SK-N-SH treated with all-trans-retinoic acid at 6 μM for 48 hours (cell line): ENCODE results near the gene ITPRID2.

Experiments
- ATAC-seq: fragments of 200-7000 bp; cut with Tn5 transposase; 3 replicates; pipeline ENCODE4 v1.9.1; 2020; ENCODE audit warnings: mild to moderate bottlenecking, moderate library complexity
- ARNTL ChIP-seq: fragments of 450-650 bp; formaldehyde crosslinking; IDR thresholded peaks from 2 replicates; pipeline ENCODE4 v1.5.0; 2020; ENCODE audit warnings: low read depth, mild to moderate bottlenecking, moderate library complexity, borderline replicate concordance
- BACH2 ChIP-seq: fragments of 250-450 bp; sonication (Bioruptor Pico); IDR thresholded peaks from 2 replicates; pipeline ENCODE4 v1.9.0; 2021; ENCODE audit warnings: mild to moderate bottlenecking, borderline replicate concordance
- CSDC2 ChIP-seq: fragments of 250-450 bp; sonication (Bioruptor Pico); IDR thresholded peaks from 2 replicates; pipeline ENCODE4 v1.5.0; 2020; ENCODE audit warnings: mild to moderate bottlenecking, moderate library complexity
- ESRRG ChIP-seq: fragments of 250-450 bp; sonication (Bioruptor Pico); IDR thresholded peaks from 2 replicates; pipeline ENCODE4 v1.6.1; 2021; ENCODE audit warnings: mild to moderate bottlenecking
- GLIS3 ChIP-seq: fragments of 250-450 bp; sonication (Bioruptor Pico); IDR thresholded peaks from 2 replicates; pipeline ENCODE4 v1.5.0; 2020; ENCODE audit warnings: mild to moderate bottlenecking, moderate library complexity
- ISL1 ChIP-seq: fragments of 250-450 bp; sonication (Bioruptor Pico); IDR thresholded peaks from 2 replicates; pipeline ENCODE4 v2.1.2; 2022; ENCODE audit warnings: mild to moderate bottlenecking, moderate library complexity
- OSR1 ChIP-seq: fragments of 250-450 bp; sonication (Bioruptor Pico); IDR thresholded peaks from 2 replicates; pipeline ENCODE4 v1.8.0; 2022; ENCODE audit warnings: moderate library complexity, mild to moderate bottlenecking, inconsistent platforms
- PPARA ChIP-seq: fragments of 250-450 bp; sonication (Bioruptor Pico); IDR thresholded peaks from 2 replicates; pipeline ENCODE4 v1.5.0; 2020; ENCODE audit warnings: mild to moderate bottlenecking, borderline replicate concordance
- RARB ChIP-seq: fragments of 250-450 bp; sonication (Bioruptor Pico); IDR thresholded peaks from 2 replicates; pipeline ENCODE4 v1.8.0; 2021; ENCODE audit warnings: mild to moderate bottlenecking, moderate library complexity
- TCF4 ChIP-seq: fragments of 250-450 bp; sonication (Bioruptor Pico); IDR thresholded peaks from 2 replicates; pipeline ENCODE4 v1.8.0; 2021; ENCODE audit warnings: mild to moderate bottlenecking, moderate library complexity, borderline replicate concordance
- TOX ChIP-seq: fragments of 250-450 bp; sonication (Bioruptor Pico); IDR thresholded peaks from 2 replicates; pipeline ENCODE4 v1.8.0; 2021; ENCODE audit warnings: mild to moderate bottlenecking, moderate library complexity, borderline replicate concordance
- ZC3H10 ChIP-seq: fragments of 250-450 bp; sonication (Bioruptor Pico); IDR thresholded peaks from 2 replicates; pipeline ENCODE4 v1.5.1; 2021; ENCODE audit warnings: mild to moderate bottlenecking, moderate library complexity
- ZFP3 ChIP-seq: fragments of 250-450 bp; sonication (Bioruptor Pico); IDR thresholded peaks from 2 replicates; pipeline ENCODE4 v1.5.0; 2020; ENCODE audit warnings: mild to moderate bottlenecking, moderate library complexity
- ZNF565 ChIP-seq: fragments of 450-650 bp; formaldehyde crosslinking; conservative IDR thresholded peaks from 2 replicates; pipeline ENCODE4 v1.5.0; 2020; ENCODE audit warnings: low read depth, mild to moderate bottlenecking, moderate library complexity
- ZNF70 ChIP-seq: fragments of 450-650 bp; formaldehyde crosslinking; IDR thresholded peaks from 2 replicates; pipeline ENCODE4 v1.5.0; 2020; ENCODE audit warnings: mild to moderate bottlenecking, moderate library complexity
- TF ChIP-seq, protein P1 (sequence below): fragments of 250-450 bp; sonication (Bioruptor Pico); IDR thresholded peaks from 2 replicates; pipeline ENCODE4 v1.5.0; 2020; ENCODE audit warnings: mild to moderate bottlenecking, moderate library complexity
- TF ChIP-seq, protein P2 (sequence below): fragments of 250-450 bp; sonication (Bioruptor Pico); IDR thresholded peaks from 2 replicates; pipeline ENCODE4 v1.8.0; 2021; ENCODE audit warnings: low read depth, mild to moderate bottlenecking, moderate library complexity, borderline replicate concordance
- TF ChIP-seq, protein P3 (sequence below): fragments of 250-450 bp; sonication (Bioruptor Pico); IDR thresholded peaks from 2 replicates; pipeline ENCODE4 v1.8.0; 2020; ENCODE audit warnings: mild to moderate bottlenecking, moderate library complexity, borderline replicate concordance
- TF ChIP-seq, protein P4 (sequence below): fragments of 250-450 bp; sonication (Bioruptor Pico); IDR thresholded peaks from 2 replicates; pipeline ENCODE4 v1.5.1; 2021; ENCODE audit warnings: mild to moderate bottlenecking, moderate library complexity
- TF ChIP-seq, protein P5 (sequence below): fragments of 250-450 bp; sonication (Bioruptor Pico); IDR thresholded peaks from 2 replicates; pipeline ENCODE4 v1.5.1; 2020; ENCODE audit warnings: low read depth, mild to moderate bottlenecking, moderate library complexity

The ITPRID2 gene

DNA sequence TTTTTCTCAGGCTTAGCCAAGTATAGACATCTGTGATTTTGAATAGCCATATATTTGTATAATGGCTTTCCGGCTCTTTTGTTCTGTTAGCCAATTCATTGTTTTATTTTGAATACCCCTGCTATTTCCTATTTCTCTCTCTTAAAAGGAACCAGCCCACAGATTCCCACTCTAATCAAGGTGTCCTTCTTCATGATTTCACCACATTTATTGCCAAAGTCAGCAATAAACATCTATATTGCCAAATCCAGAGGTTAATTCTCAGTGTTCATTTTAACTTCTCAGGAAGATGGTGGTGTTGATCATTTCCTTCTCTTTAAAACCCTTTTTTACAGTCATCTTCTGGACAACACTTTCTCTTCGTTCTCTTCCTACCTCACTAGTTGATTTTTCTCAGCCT lies 13.1 kb upstream of the ITPRID2 start:
- TF ChIP-seq ZFP3 (CRISPR knock-in tag) = no peak
- ATAC-seq = no peak

DNA sequence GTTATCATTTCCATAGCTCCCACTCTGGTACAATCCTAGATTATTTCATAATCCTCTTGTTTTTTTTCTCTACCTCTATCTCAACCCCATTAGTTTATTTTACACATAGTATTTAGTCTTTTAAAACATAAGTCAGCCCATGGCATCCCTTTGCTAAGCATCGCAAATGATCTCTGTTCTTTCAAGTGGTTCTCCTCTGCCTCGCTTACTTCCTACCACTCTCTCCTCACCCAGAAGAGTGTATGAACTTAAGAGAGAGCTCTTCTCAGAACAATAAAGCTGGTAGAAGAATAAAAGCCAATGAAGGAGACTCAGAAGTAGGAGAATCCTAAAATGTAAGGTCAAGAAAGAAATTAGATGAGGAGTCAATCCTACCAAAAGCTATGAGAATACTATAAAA lies 12.2 kb upstream of the ITPRID2 start:
- TF ChIP-seq ZNF565 (CRISPR knock-in tag) (no peak), CSDC2 (CRISPR knock-in tag) (no peak), ZFP3 (CRISPR knock-in tag) (no peak)
- ATAC-seq = no peak

DNA sequence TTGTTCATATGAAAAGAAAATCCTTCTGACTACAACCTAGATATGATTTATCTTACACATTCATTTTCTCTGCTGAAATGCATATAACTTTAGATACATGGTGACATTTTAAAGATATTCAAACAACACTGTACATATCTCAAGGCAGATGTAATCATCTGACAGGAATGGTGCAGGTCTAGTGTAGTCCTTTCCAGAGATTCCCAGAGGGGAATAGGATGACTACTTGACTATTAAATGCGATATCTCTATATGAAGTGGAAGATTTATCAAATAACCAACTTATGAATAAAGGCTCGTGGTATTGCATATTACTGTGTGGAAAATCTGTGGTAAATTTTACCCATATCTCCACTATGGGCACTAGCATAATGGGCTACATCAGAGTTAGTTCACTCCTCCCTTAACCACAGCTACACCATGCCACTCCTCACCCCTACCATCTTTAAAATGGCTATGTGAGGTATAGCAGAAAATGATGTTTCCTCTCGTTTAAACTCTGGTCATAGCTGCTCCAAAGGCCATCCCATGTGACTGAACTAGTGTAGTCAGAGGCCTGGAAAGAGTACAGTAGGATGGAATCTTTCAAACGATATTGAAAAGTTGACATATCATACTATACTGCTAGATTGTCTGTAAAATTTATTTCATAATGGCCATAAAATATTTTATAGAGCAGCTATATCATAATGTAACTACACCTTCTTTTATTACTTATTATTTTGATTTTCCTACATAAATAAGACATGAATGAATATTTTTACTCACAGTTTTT lies 9.1 kb upstream of the ITPRID2 start:
- TF ChIP-seq GLIS3 (CRISPR knock-in tag) (no peak), ISL1 (CRISPR knock-in tag) (no peak), CSDC2 (CRISPR knock-in tag) (no peak), TOX (CRISPR knock-in tag) (no peak), ZFP3 (CRISPR knock-in tag) (no peak), ZNF565 (CRISPR knock-in tag) (no peak), OSR1 (CRISPR knock-in tag) (no peak), RARB (CRISPR knock-in tag) (no peak), PPARA (CRISPR knock-in tag) (no peak)
- TF ChIP-seq, protein P1, sequence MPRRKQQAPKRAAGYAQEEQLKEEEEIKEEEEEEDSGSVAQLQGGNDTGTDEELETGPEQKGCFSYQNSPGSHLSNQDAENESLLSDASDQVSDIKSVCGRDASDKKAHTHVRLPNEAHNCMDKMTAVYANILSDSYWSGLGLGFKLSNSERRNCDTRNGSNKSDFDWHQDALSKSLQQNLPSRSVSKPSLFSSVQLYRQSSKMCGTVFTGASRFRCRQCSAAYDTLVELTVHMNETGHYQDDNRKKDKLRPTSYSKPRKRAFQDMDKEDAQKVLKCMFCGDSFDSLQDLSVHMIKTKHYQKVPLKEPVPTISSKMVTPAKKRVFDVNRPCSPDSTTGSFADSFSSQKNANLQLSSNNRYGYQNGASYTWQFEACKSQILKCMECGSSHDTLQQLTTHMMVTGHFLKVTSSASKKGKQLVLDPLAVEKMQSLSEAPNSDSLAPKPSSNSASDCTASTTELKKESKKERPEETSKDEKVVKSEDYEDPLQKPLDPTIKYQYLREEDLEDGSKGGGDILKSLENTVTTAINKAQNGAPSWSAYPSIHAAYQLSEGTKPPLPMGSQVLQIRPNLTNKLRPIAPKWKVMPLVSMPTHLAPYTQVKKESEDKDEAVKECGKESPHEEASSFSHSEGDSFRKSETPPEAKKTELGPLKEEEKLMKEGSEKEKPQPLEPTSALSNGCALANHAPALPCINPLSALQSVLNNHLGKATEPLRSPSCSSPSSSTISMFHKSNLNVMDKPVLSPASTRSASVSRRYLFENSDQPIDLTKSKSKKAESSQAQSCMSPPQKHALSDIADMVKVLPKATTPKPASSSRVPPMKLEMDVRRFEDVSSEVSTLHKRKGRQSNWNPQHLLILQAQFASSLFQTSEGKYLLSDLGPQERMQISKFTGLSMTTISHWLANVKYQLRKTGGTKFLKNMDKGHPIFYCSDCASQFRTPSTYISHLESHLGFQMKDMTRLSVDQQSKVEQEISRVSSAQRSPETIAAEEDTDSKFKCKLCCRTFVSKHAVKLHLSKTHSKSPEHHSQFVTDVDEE (CRISPR knock-in tag) = no peak
- TF ChIP-seq, protein P2, sequence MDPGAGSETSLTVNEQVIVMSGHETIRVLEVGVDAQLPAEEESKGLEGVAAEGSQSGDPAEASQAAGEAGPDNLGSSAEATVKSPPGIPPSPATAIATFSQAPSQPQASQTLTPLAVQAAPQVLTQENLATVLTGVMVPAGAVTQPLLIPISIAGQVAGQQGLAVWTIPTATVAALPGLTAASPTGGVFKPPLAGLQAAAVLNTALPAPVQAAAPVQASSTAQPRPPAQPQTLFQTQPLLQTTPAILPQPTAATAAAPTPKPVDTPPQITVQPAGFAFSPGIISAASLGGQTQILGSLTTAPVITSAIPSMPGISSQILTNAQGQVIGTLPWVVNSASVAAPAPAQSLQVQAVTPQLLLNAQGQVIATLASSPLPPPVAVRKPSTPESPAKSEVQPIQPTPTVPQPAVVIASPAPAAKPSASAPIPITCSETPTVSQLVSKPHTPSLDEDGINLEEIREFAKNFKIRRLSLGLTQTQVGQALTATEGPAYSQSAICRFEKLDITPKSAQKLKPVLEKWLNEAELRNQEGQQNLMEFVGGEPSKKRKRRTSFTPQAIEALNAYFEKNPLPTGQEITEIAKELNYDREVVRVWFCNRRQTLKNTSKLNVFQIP = no peak
- TF ChIP-seq, protein P3, sequence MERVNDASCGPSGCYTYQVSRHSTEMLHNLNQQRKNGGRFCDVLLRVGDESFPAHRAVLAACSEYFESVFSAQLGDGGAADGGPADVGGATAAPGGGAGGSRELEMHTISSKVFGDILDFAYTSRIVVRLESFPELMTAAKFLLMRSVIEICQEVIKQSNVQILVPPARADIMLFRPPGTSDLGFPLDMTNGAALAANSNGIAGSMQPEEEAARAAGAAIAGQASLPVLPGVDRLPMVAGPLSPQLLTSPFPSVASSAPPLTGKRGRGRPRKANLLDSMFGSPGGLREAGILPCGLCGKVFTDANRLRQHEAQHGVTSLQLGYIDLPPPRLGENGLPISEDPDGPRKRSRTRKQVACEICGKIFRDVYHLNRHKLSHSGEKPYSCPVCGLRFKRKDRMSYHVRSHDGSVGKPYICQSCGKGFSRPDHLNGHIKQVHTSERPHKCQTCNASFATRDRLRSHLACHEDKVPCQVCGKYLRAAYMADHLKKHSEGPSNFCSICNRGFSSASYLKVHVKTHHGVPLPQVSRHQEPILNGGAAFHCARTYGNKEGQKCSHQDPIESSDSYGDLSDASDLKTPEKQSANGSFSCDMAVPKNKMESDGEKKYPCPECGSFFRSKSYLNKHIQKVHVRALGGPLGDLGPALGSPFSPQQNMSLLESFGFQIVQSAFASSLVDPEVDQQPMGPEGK (CRISPR knock-in tag) = no peak
- TF ChIP-seq, protein P4, sequence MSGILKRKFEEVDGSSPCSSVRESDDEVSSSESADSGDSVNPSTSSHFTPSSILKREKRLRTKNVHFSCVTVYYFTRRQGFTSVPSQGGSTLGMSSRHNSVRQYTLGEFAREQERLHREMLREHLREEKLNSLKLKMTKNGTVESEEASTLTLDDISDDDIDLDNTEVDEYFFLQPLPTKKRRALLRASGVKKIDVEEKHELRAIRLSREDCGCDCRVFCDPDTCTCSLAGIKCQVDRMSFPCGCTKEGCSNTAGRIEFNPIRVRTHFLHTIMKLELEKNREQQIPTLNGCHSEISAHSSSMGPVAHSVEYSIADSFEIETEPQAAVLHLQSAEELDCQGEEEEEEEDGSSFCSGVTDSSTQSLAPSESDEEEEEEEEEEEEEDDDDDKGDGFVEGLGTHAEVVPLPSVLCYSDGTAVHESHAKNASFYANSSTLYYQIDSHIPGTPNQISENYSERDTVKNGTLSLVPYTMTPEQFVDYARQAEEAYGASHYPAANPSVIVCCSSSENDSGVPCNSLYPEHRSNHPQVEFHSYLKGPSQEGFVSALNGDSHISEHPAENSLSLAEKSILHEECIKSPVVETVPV (CRISPR knock-in tag) = no peak
- ATAC-seq = no peak

DNA sequence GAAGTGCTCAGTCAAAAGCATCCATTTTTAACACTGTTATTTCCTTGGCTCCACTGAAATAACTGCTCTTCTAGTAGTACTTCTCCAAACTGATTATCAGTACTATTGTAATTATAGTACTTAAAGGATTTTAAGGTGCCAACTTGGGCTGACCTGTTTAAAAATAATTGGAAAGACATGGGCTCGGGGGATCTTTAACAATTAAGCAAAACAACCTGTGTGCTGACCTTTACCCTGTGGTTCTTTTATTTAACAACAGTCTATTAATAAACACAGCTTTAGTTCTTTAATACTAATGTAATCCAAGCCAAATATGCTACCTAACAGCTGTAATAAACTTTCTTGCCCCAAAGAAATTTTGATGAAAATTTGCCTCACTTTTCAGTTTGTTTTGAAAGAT lies 6.9 kb upstream of the ITPRID2 start:
- no peak for ATAC-seq
- TF ChIP-seq ARNTL (CRISPR knock-in tag) (no peak), ZNF70 (CRISPR knock-in tag) (no peak), ZNF565 (CRISPR knock-in tag) (no peak), BACH2 (CRISPR knock-in tag) (no peak), TCF4 (CRISPR knock-in tag) (no peak), GLIS3 (CRISPR knock-in tag) (no peak), ESRRG (CRISPR knock-in tag) (no peak), ISL1 (CRISPR knock-in tag) (no peak), PPARA (CRISPR knock-in tag) (no peak), TOX (CRISPR knock-in tag) (no peak), ZC3H10 (CRISPR knock-in tag) (no peak)
- TF ChIP-seq, protein P3 (CRISPR knock-in tag) = no peak
- TF ChIP-seq, protein P2 = no peak
- TF ChIP-seq, protein P5, sequence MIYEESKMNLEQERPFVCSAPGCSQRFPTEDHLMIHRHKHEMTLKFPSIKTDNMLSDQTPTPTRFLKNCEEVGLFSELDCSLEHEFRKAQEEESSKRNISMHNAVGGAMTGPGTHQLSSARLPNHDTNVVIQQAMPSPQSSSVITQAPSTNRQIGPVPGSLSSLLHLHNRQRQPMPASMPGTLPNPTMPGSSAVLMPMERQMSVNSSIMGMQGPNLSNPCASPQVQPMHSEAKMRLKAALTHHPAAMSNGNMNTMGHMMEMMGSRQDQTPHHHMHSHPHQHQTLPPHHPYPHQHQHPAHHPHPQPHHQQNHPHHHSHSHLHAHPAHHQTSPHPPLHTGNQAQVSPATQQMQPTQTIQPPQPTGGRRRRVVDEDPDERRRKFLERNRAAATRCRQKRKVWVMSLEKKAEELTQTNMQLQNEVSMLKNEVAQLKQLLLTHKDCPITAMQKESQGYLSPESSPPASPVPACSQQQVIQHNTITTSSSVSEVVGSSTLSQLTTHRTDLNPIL (CRISPR knock-in tag) = no peak
